Right atrium auricular region (tissue), 2 donors: Measurements from ENCODE around the gene ZNF579. TPM values are rescaled to one million over a fixed set of nuclear protein-coding genes. Genes with fewer than 3 reads are reported as not detected.

Source experiments
- DNase-seq: peaks from one replicate; pipeline ENCODE4 v3.0.0-alpha.2; 2019; ENCODE audit warnings: low spot score
- H3K27ac ChIP-seq, 2 donors: fragments of 200-600 bp; sonication (generic); 1 replicate in 1 of 2; 2 replicates in 1 of 2; pipeline ENCODE4 v1.5.1; 2016 to 2019
- H3K27me3 ChIP-seq, 2 donors: fragments of 200-600 bp; sonication (generic); one replicate each; pipeline versions ENCODE4 v1.5.1 to v1.6.0; 2017 to 2019
- H3K36me3 ChIP-seq: fragments of 200-600 bp; sonication (generic); one replicate; pipeline ENCODE4 v1.5.1; 2016
- H3K4me1 ChIP-seq, 2 donors: fragments of 200-600 bp; sonication (generic); one replicate each; pipeline versions ENCODE4 v1.5.1 to v1.6.0; 2017 to 2019
- H3K4me3 ChIP-seq, 2 donors: fragments of 200-600 bp; sonication (generic); 1 replicate in 1 of 2; 2 replicates in 1 of 2; pipeline ENCODE4 v1.5.1; 2017 to 2019; ENCODE audit warnings: mild to moderate bottlenecking in 1 of 2, moderate library complexity in 1 of 2
- H3K9me3 ChIP-seq, 2 donors: fragments of 200-600 bp; sonication (generic); one replicate each; pipeline ENCODE4 v1.5.1; 2019
- total RNA-seq, 2 donors: library from RNA; depleted of rRNA; stranded (reverse); fragments of >200 nt; gene quantifications; one replicate each; pipeline ENCODE4 v1.1.0, GENCODE V29; 2016
- TF ChIP-seq, protein P1 (sequence below), 2 donors: fragments of 200-600 bp; sonication (generic); IDR thresholded peaks; one replicate each; pipeline ENCODE4 v1.5.1; 2019; ENCODE audit warnings: antibody characterized with exemption in 2 of 2

ZNF579 gene
- total RNA-seq, 2 donors from 2014 or later = 6.2 to 6.4 TPM

DNA sequence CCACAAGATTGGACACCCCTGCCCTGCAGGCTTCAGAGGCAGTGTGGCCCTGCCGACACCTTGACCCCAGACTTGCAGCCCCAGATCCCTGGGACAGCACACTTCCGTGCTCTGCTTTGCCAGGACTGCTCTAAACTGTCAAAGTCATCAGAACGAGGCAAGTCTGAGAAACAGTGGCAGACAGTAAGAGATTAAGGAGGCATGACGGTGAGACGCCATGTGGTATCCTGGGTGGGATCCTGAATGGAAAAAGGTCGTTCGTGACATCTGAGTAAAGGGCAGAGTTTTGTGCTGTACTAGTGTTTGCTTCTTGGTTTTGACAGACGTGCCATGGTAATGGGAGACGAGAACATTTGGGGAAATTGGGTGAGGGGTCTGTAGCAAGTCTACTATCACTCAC, 13.8 kb downstream of the ZNF579 start:
- no peak overlapping the region for H3K4me3 ChIP-seq
- H3K9me3 ChIP-seq = no peaks in the 10 kb centered on the region
- TF ChIP-seq, protein P1, sequence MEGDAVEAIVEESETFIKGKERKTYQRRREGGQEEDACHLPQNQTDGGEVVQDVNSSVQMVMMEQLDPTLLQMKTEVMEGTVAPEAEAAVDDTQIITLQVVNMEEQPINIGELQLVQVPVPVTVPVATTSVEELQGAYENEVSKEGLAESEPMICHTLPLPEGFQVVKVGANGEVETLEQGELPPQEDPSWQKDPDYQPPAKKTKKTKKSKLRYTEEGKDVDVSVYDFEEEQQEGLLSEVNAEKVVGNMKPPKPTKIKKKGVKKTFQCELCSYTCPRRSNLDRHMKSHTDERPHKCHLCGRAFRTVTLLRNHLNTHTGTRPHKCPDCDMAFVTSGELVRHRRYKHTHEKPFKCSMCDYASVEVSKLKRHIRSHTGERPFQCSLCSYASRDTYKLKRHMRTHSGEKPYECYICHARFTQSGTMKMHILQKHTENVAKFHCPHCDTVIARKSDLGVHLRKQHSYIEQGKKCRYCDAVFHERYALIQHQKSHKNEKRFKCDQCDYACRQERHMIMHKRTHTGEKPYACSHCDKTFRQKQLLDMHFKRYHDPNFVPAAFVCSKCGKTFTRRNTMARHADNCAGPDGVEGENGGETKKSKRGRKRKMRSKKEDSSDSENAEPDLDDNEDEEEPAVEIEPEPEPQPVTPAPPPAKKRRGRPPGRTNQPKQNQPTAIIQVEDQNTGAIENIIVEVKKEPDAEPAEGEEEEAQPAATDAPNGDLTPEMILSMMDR (IDR thresholded peaks at IDR 0.05) = no peak
- no peaks in the 10 kb centered on the region for H3K36me3 ChIP-seq
- no peak overlapping the region for H3K27ac ChIP-seq
- H3K4me1 ChIP-seq = no peaks in the 10 kb centered on the region
- DNase-seq = no peak
- H3K27me3 ChIP-seq = no peaks in the 10 kb centered on the region

DNA sequence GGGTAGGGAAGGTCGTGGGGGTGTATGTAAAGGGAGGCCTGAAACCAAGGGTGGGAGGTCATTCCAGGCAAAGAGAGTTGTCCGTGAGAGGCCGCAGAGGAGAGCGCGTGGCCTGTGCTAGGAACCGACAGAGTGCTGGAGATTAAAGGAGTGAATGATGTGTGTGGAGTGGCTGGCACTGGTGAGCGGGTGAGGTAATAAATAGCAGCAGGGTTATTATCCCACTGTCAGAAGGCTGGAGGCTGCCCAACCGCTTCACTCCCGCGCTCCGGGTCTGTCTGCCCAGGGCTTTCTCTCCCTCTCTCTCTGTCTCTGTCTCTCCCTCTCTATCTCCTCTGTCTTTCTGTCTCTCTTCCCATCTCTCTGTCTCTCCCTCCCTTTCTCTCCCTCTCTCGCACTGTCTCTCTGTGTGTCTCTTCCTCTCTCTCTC, 17.4 kb downstream of the ZNF579 start:
- no peaks in the 10 kb centered on the region for H3K36me3 ChIP-seq
- H3K27ac ChIP-seq = peak overlapping the region; percentile 83 to 90
- TF ChIP-seq, protein P1 (IDR thresholded peaks at IDR 0.05) = no peak

DNA sequence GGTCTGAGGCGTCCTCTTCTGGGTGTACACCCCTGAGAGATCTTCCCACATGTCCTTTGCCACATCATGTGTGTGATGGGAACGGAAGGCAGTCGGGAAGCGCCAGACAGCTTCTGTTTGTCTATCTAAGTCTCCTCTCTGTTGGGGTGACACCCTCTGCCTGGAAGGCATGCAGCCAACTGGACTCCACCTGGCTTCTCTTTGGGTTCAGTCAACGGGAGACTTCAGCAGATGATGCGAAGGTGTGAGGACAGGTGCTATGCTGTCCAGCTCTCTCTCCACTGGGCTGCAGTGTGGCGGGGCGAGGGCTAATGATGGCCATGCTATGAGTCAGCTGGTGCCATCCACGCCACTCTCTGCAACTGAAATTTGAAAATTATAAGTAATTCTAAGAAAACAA, 21.0 kb downstream of the ZNF579 start:
- Histone ChIP-seq H3K27ac (no peak overlapping the region), H3K4me3 (no peak overlapping the region), H3K27me3 (no peaks in the 10 kb centered on the region), H3K36me3 (no peaks in the 10 kb centered on the region), H3K9me3 (no peaks in the 10 kb centered on the region), H3K4me1 (no peaks in the 10 kb centered on the region)
- TF ChIP-seq, protein P1 (IDR thresholded peaks at IDR 0.05) = no peak
- DNase-seq = no peak

More for the DNA sequence above, 17.4 kb downstream of the ZNF579 start:
- peak overlapping the region; percentile 34 to 39 for H3K4me3 ChIP-seq
- no peaks in the 10 kb centered on the region for H3K9me3 ChIP-seq
- no peaks in the 10 kb centered on the region for H3K4me1 ChIP-seq
- H3K27me3 ChIP-seq = no peaks in the 10 kb centered on the region
- no peak for DNase-seq

DNA sequence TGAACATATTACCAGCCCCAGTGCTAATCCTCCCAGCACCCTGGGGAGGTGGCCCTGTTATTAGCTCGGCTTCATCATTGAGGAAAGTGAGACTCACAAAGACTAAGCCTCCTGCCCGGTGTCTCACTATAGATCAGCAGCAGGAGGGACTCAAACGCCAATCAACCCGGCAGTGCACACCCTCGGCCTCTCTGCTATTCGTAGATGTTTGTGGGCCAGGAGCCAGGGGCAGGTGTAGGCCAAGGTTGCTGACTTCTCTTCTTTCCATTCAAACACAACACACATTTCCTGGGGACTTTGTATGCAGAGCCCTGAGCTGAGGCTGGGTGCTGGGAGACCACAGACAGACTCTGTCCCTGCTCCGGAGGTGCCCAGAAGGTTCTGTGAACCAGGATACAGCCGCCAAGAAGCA, 25.9 kb downstream of the ZNF579 start:
- H3K36me3 ChIP-seq = no peaks in the 10 kb centered on the region
- no peaks in the 10 kb centered on the region for H3K9me3 ChIP-seq
- H3K27ac ChIP-seq = no peak overlapping the region
- H3K4me1 ChIP-seq = peaks cover 0 to 7% of the 10 kb centered on the region in 2 donors
- TF ChIP-seq, protein P1 (IDR thresholded peaks at IDR 0.05) = no peak
- DNase-seq = no peak
- no peak overlapping the region for H3K4me3 ChIP-seq
- H3K27me3 ChIP-seq = no peaks in the 10 kb centered on the region

DNA sequence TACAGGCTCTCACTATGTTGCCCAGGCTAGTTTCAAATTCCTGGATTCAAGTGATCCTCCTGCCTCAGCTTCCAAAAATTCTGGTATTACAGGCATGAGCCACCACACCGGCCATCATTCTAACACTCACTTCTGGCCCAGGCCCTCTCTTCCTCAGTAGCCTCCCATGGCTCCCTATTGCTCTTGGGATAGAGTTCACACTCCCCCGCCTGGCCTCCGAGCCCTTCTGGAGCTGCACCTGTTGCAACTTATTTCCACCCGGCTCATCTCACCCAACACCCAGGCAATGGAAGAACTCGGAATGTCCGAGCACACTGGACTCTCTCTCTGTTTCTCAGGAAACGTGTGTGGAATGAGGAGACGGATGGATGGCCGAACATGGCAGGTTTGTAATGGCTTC, 26.3 kb downstream of the ZNF579 start:
- Histone ChIP-seq H3K36me3 (no peaks in the 10 kb centered on the region), H3K27ac (no peak overlapping the region), H3K9me3 (no peaks in the 10 kb centered on the region), H3K4me3 (no peak overlapping the region), H3K4me1 (peaks cover 0 to 11% of the 10 kb centered on the region in 2 donors), H3K27me3 (no peaks in the 10 kb centered on the region)
- TF ChIP-seq, protein P1 (IDR thresholded peaks at IDR 0.05) = no peak
- no peak for DNase-seq
